Medulla oblongata (tissue), 1 donor: ENCODE measurements around the gene ANTKMT.
"Not testable (repeated sequence)": the region's sequence is repeated elsewhere in the genome, so short reads cannot be mapped to it uniquely, and the experiment has no call there.

Source experiments
- DNase-seq: peaks from one replicate; pipeline ENCODE4 v3.0.0-alpha.2; 2015; ENCODE audit errors: extremely low spot score

ANTKMT gene

GRCh38 chr16:681746-682427, 39.1 kb upstream of the ANTKMT start:
- no peak for DNase-seq

GRCh38 chr16:682493-683395, 38.2 kb upstream of the ANTKMT start:
- no peak for DNase-seq

DNA sequence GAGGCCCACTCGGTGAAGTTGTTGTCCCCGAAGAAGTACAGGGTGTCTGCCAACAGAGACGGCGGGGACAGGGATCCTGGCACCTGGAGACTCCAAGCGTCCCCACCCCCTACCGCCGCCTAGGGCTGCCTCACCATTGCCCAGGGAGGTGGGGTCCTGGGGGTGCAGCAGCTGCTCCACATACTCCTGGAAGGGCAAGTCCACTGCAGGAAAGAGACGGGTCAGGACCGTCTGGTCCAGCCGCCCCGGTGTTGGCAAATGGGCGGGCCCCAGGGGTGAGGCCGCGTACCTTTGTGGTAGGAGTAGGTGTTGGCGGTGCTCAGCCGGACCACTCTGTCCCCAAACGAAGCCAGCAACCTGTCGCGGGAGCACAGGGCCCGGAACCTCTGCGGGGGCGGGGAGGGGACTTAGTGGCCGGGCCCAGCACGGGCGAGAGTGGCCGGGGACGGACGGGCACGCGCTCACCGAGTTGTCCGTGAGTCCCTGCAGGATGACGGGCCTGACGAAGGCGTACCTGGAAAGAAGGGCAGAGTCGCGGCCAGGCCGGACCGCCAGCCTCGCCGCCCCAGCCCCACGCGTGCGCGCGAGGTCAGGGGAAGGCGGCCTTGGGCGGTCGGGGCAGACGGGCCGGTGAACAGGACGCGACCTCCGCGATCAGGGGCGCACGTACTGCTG, 37.4 kb upstream of the ANTKMT start:
- DNase-seq = no peak

DNA sequence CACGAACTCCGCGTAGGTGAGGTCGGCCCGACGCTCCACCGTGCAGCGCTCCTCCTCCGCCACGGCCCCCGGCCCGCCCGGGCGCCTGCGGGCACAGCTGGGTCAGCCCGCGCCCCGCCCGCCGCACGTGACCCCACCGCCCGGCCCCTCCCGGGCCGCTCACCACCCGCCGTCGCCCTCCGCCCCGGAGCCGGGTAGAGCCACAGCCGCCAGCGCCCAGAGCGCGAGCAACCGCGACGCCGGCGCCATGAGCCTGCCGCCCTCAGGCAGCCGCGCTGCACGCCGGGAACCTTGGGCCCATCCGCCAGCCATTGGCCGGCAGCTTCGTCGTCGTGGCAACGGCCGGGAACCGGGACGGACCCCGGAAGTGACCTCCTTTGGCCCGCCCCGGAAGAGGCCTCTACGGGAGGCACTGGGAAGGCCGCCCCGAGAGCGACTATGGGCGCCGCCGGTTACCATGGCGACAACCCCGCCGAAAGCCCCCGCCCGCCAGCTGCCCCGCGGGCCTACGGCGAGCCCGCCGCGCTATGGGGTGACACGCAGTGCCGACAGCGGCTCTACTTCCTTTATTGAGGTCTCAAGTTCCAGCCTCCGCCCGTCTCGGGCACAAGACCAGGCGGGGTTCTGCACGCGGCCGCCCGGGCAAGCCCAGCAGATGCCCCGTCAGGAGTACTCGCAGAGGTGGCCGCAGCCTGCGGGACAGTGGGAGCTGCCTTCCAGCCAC, 36.7 kb upstream of the ANTKMT start, which contains the start of gene JMJD8:
Gene JMJD8 (minus strand): TSS at position 264 of the 724 bp plus-strand sequence. CDS start 15 bp downstream, at position 249.
- peak; percentile 97 for DNase-seq

GRCh38 chr16:684961-685696, 35.8 kb upstream of the ANTKMT start:
- DNase-seq = no peak

DNA sequence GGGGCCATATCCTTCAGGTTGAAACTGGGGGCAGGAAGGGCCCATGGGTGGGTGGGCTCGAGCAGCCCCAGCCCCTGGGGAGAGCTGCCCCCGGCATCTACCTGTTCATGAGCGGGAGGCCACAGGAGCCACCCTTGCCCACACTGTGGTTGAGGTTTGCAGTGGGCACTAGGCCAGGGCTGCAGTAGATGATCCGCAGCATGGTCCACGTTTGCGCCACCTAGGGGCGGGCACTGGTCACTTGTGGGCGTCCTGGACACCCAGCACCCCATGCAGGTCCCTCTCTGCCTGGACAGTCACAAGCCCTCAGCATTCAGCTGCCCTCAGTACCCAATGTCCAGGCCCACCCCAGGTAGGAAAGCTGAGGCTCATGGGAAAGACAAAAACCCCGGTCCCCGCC, 35.0 kb upstream of the ANTKMT start:
- DNase-seq = no peak

DNA sequence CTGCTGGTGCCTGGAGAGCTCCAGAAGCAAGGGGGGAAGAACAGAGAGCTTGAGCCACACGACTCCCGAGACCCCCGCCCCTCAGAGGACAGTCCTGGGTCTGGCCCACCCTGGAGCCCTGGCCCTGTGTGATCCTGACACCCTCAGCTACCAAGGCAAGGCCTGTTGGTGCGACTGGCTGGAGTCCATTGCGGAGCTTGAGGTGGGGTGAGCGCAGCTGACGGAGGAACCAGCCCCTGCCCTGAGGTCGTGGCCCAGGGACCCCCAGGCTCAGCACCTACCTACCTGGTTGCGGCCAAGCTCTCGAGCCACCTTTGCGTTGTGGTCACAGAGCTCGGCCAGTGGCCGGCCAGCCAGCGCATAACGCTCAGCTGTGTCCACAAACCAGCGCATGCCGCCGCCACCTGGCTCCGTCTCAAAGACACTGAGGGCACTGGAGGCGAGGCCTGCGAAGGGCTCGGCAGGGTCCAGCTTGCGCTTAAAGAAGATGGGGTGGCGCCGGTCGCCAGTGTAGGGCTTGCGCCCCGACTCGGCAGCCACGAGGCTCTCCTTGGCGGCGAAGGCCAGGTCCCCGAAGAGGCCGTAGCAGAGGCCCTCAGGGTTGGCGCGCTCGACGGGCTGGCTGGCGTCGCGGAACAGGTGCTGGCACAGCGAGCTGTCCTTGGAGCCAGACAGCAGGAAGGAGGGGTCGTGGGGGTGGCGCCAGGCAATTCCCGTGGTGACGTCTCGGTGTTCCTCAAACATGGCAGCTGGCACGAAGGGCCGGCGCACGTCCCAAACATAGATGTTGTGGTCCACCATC, 34.3 kb upstream of the ANTKMT start:
- DNase-seq = no peak

GRCh38 chr16:687499-687898, 33.4 kb upstream of the ANTKMT start:
- no peak for DNase-seq

- DNase-seq = no peak
These were observed 31.6 kb upstream of the ANTKMT start for GRCh38 chr16:689175-689897.

DNA sequence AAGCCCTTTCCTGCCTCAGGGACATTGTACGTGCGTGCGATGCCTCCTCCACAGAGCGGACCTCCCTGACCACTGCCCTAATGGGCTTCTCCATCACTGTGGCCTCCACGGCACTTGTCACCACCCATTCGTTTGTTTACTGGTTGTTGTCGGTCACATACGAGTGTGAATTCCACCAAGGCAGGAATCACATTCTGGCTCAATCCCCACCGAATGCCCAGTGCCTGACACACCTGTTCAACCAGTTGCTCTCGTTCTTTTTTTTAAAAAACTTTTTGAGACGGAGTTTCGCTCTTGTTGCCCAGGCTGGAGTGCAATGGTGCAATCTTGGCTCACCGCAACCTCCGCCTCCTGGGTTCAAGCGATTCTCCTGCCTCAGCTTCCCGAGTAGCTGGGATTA, 29.7 kb upstream of the ANTKMT start:
- DNase-seq = not testable (repeated sequence)

DNA sequence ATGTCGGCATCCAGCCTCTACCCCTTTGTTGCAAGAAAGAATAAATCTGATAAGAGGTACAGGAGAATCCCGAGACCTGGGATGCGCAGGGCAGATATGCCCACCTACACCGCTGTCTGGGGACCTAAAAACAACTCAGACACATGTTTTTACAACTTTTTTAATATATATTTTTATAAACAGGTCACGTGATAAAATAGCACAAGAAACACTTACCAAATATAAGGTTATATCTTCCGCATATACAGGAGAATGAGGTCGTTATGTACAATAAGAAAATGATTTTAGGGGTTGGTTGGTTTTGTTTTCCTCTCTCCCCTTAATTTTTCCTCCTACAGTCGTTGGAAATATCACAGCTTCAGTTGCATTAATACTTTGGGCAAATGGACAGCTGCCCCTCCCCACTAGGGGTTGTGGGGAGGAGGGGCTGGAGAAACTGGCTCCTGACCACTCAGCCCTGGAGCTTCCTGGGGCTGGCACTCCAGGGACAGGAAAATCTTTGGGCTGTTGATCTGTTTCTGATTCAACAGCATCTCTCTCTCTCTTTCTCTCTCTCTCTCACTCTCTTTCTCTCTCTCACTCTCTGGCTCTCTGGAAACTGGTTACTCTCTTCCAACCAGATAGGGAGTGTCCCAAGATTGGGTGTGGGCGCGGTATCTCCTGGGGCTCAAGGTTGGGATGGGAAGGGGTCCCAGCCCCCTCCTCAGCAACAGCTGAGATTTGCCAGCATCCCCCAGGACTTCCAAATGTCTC, 28.4 kb upstream of the ANTKMT start:
- no peak for DNase-seq

GRCh38 chr16:693364-693763, 27.6 kb upstream of the ANTKMT start:
- DNase-seq = no peak

DNA sequence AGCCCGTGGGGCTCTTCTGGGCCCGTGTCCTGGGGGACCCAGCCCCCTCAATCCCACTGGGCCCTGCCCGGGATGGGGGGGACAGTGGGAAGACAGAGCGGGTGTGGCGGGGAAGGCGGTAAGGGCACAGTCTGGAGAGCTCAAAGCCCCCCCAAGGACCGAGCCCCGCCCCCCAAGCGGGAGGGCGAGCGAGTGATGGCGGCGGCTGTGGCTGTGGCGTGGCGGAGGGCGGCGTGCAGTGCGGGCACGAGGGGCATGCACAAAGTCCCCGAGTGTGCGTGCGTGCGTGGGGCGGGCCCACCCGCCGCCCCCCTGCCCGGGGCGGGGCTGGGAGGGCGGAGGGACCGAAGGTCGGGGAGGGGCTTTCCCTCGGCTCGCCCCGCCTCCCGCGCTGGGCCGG, 27.2 kb upstream of the ANTKMT start:
- DNase-seq = no peak

DNA sequence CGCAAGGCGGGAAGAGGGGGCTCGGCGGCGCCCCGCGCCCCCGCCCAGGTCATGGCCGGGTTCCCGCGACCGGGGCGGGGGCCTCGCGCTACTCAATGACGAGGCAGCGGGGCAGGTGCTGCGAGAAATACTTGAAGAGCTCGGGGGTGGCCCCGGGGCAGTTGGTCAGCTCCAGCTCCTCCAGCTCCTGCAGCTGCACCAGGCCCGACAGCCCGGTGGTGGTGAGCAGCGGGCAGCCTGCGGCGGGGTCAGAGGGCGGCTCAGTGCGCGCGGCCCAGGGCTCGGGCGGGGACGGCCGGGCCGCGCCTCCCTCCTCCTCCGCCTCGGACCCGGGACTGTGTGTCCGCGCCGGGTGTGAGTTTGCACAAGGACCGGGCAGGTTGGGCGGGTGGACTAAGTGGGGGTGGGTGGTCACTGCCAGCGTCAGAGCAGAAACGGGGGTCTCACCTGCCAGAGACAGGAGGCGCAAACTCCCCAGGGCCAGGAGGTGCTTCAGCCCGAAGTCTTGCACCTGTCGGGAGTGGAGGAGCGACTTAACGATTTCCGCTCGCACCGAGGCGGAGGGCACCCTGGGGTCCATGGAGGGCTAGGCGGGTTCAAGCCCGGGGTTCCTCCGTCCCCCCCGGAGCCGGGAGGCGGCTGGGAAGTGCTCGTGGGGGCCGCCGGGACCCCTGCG, 26.6 kb upstream of the ANTKMT start:
- no peak for DNase-seq

DNA sequence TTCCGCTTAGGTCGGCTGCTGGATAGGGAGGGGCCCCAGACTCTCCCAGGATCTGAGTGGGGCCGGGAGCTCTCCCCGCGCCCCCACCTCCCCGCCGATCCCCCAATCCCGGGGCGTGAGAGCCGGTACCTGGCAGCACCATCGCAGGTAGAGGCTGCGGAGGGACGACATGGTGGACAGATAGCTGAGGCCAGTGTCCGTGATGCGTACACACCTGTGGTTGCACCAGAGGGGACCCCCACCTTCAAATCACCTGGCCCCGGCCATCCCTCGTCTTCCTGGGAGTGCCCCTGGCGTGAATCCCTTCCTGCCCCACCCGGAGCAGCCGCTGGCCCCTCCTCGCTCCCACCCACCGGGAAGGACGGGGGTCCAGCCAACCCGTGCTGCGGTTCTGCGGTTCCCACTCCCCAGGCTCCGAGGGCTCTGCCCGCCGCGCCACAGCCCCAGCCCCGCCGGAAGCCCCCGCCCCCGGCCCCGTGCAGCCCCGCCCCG, 26.0 kb upstream of the ANTKMT start:
- DNase-seq = no peak

GRCh38 chr16:695355-696089, 25.4 kb upstream of the ANTKMT start:
- DNase-seq = no peak

DNA sequence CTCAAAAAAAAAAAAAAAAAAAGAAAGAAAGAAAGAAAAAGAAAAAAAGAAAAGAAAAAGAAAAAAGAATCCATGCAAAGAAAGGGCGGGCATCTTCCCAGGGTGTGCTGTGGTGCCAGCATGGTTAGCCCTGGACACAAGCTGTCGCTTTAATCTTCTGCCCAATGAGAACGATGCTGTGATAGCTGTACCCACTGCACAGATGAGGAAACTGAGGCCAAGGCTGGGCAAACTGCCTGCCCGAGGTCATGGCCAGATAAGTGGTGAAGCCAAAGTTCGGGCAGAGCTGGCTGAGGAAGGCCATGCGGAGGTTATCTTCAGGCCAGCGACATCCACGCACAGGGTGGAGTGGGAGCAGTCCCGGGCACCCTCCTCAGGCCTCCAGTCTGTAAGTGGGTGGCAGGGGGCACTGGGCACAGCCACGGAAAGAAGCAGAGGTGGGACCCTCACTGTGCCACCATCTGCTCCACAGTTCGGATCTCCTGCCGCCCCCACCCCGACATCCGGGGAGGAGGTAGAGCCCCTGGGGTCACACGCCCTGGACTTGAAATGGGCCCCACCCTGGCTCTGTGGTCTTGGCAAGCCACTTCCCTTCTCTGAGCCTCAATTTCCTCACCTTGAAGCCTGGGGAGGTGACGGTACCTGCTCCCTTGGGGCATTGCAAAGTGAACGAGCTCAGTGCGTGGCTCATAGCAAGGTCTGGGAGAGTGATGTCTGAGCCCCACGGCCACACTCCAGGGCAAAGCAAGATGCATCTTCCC, 21.9 kb upstream of the ANTKMT start:
- DNase-seq = no peak
